ENCODE results near the gene PNPT1.

The PNPT1 gene

GRCh38 chr2:55672630-55673029 lies 21.0 kb downstream of the PNPT1 start:
- TF ChIP-seq, protein P1, sequence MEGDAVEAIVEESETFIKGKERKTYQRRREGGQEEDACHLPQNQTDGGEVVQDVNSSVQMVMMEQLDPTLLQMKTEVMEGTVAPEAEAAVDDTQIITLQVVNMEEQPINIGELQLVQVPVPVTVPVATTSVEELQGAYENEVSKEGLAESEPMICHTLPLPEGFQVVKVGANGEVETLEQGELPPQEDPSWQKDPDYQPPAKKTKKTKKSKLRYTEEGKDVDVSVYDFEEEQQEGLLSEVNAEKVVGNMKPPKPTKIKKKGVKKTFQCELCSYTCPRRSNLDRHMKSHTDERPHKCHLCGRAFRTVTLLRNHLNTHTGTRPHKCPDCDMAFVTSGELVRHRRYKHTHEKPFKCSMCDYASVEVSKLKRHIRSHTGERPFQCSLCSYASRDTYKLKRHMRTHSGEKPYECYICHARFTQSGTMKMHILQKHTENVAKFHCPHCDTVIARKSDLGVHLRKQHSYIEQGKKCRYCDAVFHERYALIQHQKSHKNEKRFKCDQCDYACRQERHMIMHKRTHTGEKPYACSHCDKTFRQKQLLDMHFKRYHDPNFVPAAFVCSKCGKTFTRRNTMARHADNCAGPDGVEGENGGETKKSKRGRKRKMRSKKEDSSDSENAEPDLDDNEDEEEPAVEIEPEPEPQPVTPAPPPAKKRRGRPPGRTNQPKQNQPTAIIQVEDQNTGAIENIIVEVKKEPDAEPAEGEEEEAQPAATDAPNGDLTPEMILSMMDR (IDR thresholded peaks at IDR 0.05; ENCODE audit: borderline replicate concordance, control extremely low read depth, extremely low read depth, insufficient read depth, missing control alignments): no peak
- no peak for DNase-seq (ENCODE audit: low spot score)
- in situ Hi-C loops (cut with MboI; ENCODE audit: low sequenced_read_pairs, unreplicated experiment): no loop called here

DNA sequence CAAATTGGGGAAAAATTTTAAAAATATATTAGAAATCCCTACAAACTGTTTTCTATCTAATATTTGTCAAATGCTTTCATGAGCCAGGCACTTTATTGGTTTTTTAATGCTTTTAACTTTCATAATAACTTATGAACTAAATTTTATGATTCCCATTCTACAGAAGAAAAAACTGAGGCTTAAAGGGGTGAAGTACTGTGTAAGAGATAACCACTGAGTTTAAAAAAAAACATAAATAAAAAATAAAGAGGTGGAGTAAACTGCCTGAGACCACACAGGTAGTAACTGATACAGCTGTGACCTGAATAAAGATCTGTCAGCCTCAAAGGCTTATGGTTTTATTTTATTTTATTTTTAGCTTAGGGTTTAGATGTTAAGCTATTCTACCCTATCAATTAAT lies 24.7 kb downstream of the PNPT1 start:
- DNase-seq (ENCODE audit: low spot score): no peak
- TF ChIP-seq, protein P1 (IDR thresholded peaks at IDR 0.05; ENCODE audit: borderline replicate concordance, control extremely low read depth, extremely low read depth, insufficient read depth, missing control alignments): no peak
- in situ Hi-C loops (cut with MboI; ENCODE audit: low sequenced_read_pairs, unreplicated experiment): no loop called here

DNA sequence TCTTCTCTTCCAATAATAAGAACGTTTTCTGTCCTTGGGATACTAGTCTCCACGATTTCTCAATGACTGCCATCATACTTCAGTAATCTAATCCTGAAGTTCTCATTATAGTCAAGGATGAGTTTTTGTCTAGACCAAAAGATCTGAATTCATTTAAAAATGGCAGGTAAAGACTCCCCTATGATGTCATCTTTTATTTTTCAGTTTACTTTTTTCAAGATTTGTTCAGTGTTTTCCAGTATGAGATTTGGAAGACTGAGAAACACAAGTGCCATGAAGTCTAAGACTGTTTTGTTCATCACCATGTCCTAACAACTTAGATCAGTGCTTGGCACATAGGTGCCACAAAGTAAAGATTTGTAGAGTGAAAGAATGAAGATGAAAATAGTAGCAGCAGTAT lies 40.4 kb downstream of the PNPT1 start:
- TF ChIP-seq, protein P1 (IDR thresholded peaks at IDR 0.05; ENCODE audit: borderline replicate concordance, control extremely low read depth, extremely low read depth, insufficient read depth, missing control alignments): no peak
- in situ Hi-C loops (cut with MboI; ENCODE audit: low sequenced_read_pairs, unreplicated experiment): no loop called here
- DNase-seq (ENCODE audit: low spot score): no peak

DNA sequence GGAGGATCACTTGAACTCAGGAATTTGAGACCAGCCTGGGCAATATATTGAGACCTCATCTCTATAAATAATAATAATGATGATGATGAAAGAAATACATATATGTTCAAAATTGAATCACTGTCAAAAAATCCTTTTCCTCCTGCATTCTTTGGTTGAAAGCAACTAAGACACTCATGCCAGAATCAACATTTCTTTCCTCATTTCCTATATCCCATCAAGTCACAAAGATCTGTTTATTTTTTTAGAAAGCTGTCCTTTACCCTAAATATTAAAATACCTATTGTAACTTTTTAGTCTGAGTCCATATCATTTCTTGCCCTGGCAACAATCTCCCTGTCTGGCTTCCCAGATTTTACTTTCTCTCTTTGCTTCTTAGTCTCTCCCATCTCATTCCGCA lies 44.4 kb downstream of the PNPT1 start:
- no peak for DNase-seq (ENCODE audit: low spot score)
- TF ChIP-seq, protein P1 (IDR thresholded peaks at IDR 0.05; ENCODE audit: borderline replicate concordance, control extremely low read depth, extremely low read depth, insufficient read depth, missing control alignments): no peak

DNA sequence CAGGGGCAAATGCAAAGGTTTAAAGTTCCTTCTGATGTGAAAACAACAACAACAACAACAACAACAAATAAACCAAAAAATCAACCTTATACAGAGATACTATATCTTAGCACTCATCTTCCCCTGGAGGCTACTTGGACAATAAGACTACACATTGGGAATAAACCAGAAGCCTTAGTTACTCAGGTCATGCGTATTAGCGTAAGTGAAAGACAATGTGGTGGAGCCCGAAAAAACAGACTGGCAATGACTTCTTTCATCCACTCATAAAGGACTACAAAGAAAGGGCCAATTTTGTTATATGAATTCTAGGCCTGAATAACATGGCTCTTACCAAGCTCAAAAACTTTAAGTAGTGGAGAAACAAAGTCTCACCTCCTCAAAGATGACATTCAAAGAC lies 56.8 kb downstream of the PNPT1 start:
- DNase-seq (ENCODE audit: low spot score): no peak
- in situ Hi-C loops (cut with MboI; ENCODE audit: low sequenced_read_pairs, unreplicated experiment): no loop called here
- TF ChIP-seq, protein P1 (IDR thresholded peaks at IDR 0.05; ENCODE audit: borderline replicate concordance, control extremely low read depth, extremely low read depth, insufficient read depth, missing control alignments): no peak

More for the DNA sequence above, 44.4 kb downstream of the PNPT1 start:
- in situ Hi-C loops (cut with MboI; ENCODE audit: low sequenced_read_pairs, unreplicated experiment): no loop called here

- no peak for DNase-seq (ENCODE audit: low spot score)
- TF ChIP-seq, protein P1 (IDR thresholded peaks at IDR 0.05; ENCODE audit: borderline replicate concordance, control extremely low read depth, extremely low read depth, insufficient read depth, missing control alignments): no peak
- in situ Hi-C loops (cut with MboI; ENCODE audit: low sequenced_read_pairs, unreplicated experiment): no loop called here
Observed at GRCh38 chr2:55628931-55629330, 64.7 kb downstream of the PNPT1 start.

DNA sequence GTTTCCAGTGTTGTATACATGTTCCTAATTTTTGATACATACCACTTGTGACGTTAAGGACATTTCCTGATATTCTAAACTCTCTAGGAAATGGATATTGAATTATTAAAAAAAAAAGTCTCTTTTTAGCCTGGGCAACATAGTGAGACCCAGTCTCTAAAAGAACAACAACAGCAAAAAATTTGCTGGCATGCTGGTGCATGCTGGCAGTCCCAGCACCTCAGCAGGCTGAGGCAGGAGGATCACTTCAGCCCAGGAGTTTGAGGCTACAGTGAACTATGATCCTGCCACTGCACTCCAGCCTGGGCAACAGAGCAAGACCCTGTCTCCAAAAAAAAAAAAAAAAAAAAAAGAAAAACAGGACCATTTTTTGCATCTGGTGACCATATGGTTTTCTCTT lies 65.7 kb downstream of the PNPT1 start:
- DNase-seq (ENCODE audit: low spot score): no peak
- in situ Hi-C loops (cut with MboI; ENCODE audit: low sequenced_read_pairs, unreplicated experiment): no loop called here
- TF ChIP-seq, protein P1 (IDR thresholded peaks at IDR 0.05; ENCODE audit: borderline replicate concordance, control extremely low read depth, extremely low read depth, insufficient read depth, missing control alignments): no peak
